H1 (cell line): ENCODE data around the gene SLC48A1. TPM values are rescaled to one million over a fixed set of nuclear protein-coding genes. Genes with fewer than 3 reads are reported as not detected.

Experiments
- CTCF ChIA-PET: fragments of 300-600 bp; sonication (Branson Sonifier 250); formaldehyde crosslinking; loops from one replicate; lab custom pipeline; 2021; ENCODE audit not compliant: partially characterized antibody; lab: Charles Lee
- POLR2A ChIA-PET: fragments of 300-600 bp; sonication (Branson Sonifier 250); formaldehyde crosslinking; loops from one replicate; lab custom pipeline; 2021; ENCODE audit warnings: inconsistent platforms; ENCODE audit not compliant: partially characterized antibody; lab: Charles Lee
- DNase-seq, 2 experiments: peaks; one replicate each; pipeline versions ENCODE4 v3.0.0 to v3.0.0-alpha.2; 2010 to 2022; ENCODE audit warnings: low spot score in 2 of 2, low read depth in 1 of 2, mixed read lengths in 1 of 2
- FAIRE-seq: peaks from 2 replicates; lab custom pipeline; 2011; peaks lifted over from hg19 to GRCh38; lab: Jason Lieb, UNC
- H2AFZ ChIP-seq: 2 replicates; pipeline ENCODE4 v1.8.1; 2012; ENCODE audit warnings: low read length, inconsistent platforms
- H2AK5ac ChIP-seq: 2 replicates; pipeline ENCODE4 v1.6.1; 2013; ENCODE audit warnings: low read depth, low read length
- H2BK120ac ChIP-seq: replicated peaks from 2 replicates; pipeline ENCODE3; 2013; ENCODE audit warnings: low read depth, low read length, inconsistent platforms
- H2BK12ac ChIP-seq: 2 replicates; pipeline ENCODE4 v1.6.1; 2013; ENCODE audit warnings: low read depth, low read length
- H2BK15ac ChIP-seq: 2 replicates; pipeline ENCODE4 v1.6.1; 2013; ENCODE audit warnings: low read length
- H2BK20ac ChIP-seq: 2 replicates; pipeline ENCODE4 v1.6.1; 2013; ENCODE audit warnings: low read length
- H2BK5ac ChIP-seq: 2 replicates; pipeline ENCODE4 v1.6.1; 2013; ENCODE audit warnings: low read depth, low read length
- H3K14ac ChIP-seq: 2 replicates; pipeline ENCODE4 v1.6.1; 2013; ENCODE audit warnings: inconsistent platforms; ENCODE audit not compliant: insufficient read length
- H3K18ac ChIP-seq: 2 replicates; pipeline ENCODE4 v1.6.1; 2013; ENCODE audit warnings: low read length; ENCODE audit errors: extremely low read depth
- H3K23ac ChIP-seq: 2 replicates; pipeline ENCODE4 v1.6.1; 2013; ENCODE audit warnings: inconsistent platforms; ENCODE audit not compliant: insufficient read length
- H3K23me2 ChIP-seq: 2 replicates; pipeline ENCODE4 v1.6.1; 2013; ENCODE audit warnings: low read depth, low read length
- H3K27ac ChIP-seq: 2 replicates; pipeline ENCODE4 v1.6.1; 2011; ENCODE audit warnings: low read depth, low read length, inconsistent platforms
- H3K27me3 ChIP-seq, 4 experiments: replicated peaks in 1 of 4; 1 replicate in 1 of 4; 2 replicates in 3 of 4; pipeline versions ENCODE4 v1.6.1 to v1.8.1; 2011 to 2013; ENCODE audit warnings: low read length in 3 of 4, mild to moderate bottlenecking in 3 of 4, inconsistent platforms in 2 of 4, mixed read lengths in 2 of 4, moderate library complexity in 1 of 4; ENCODE audit not compliant: control insufficient read depth in 3 of 4, insufficient read depth in 3 of 4; ENCODE audit errors: extremely low read depth in 1 of 4
- H3K36me3 ChIP-seq, 4 experiments: 2 replicates each; pipeline versions ENCODE4 v1.6.1 to v1.8.1; 2011 to 2013; ENCODE audit warnings: mild to moderate bottlenecking in 4 of 4, low read length in 3 of 4, moderate library complexity in 2 of 4, control low read depth in 1 of 4, inconsistent platforms in 1 of 4; ENCODE audit not compliant: insufficient read depth in 4 of 4, control insufficient read depth in 2 of 4
- H3K4ac ChIP-seq: replicated peaks from 2 replicates; pipeline ENCODE3; 2013; ENCODE audit warnings: low read length, low read depth, mixed read lengths, inconsistent platforms; ENCODE audit not compliant: insufficient read length
- H3K4me1 ChIP-seq, 4 experiments: replicated peaks in 1 of 4; 1 replicate in 1 of 4; 2 replicates in 3 of 4; pipeline versions ENCODE4 v1.6.1 to v1.8.1; 2011 to 2013; ENCODE audit warnings: low read length in 3 of 4, inconsistent platforms in 2 of 4, mixed read lengths in 1 of 4; ENCODE audit not compliant: insufficient read depth in 4 of 4, control insufficient read depth in 3 of 4
- H3K4me2 ChIP-seq, 2 experiments: 2 replicates each; pipeline versions ENCODE4 v1.6.1 to v1.8.1; 2011 to 2013; ENCODE audit warnings: low read depth in 2 of 2, low read length in 2 of 2, control low read depth in 1 of 2, inconsistent platforms in 1 of 2, mild to moderate bottlenecking in 1 of 2; ENCODE audit not compliant: insufficient read depth in 1 of 2
- H3K4me3 ChIP-seq, 4 experiments: fragments of 200-600, 300-600 bp in 1 of 4; sonication (generic), shearing (Covaris generic), sonication (Bioruptor Twin) in 1 of 4; 2 replicates each; pipeline versions ENCODE4 v1.5.1 to v1.8.1; 2011 to 2016; ENCODE audit warnings: low read length in 4 of 4, low read depth in 3 of 4, control low read depth in 2 of 4, inconsistent platforms in 2 of 4, mild to moderate bottlenecking in 2 of 4, mixed read lengths in 1 of 4, moderate library complexity in 1 of 4; ENCODE audit not compliant: insufficient read depth in 2 of 4; ENCODE audit errors: extremely low read depth in 1 of 4
- H3K56ac ChIP-seq: replicated peaks from 2 replicates; pipeline ENCODE3; 2013; ENCODE audit warnings: low read depth, mild to moderate bottlenecking, mixed read lengths, low read length, inconsistent platforms; ENCODE audit not compliant: insufficient read length
- H3K79me1 ChIP-seq: 2 replicates; pipeline ENCODE4 v1.6.1; 2013; ENCODE audit warnings: low read depth, low read length, control low read depth
- H3K79me2 ChIP-seq, 2 experiments: 2 replicates each; pipeline versions ENCODE4 v1.6.1 to v1.8.1; 2012 to 2013; ENCODE audit warnings: low read length in 2 of 2, mild to moderate bottlenecking in 2 of 2, inconsistent platforms in 1 of 2; ENCODE audit not compliant: insufficient read depth in 2 of 2, control insufficient read depth in 1 of 2
- H3K9ac ChIP-seq, 4 experiments: replicated peaks in 1 of 4; 1 replicate in 1 of 4; 2 replicates in 3 of 4; pipeline versions ENCODE4 v1.6.1 to v1.8.1; 2011 to 2013; ENCODE audit warnings: low read depth in 3 of 4, low read length in 3 of 4, control low read depth in 2 of 4, mild to moderate bottlenecking in 2 of 4, moderate library complexity in 2 of 4, inconsistent platforms in 1 of 4; ENCODE audit errors: extremely low read depth in 1 of 4
- H3K9me3 ChIP-seq, 2 experiments: 2 replicates each; pipeline versions ENCODE4 v1.6.1 to v1.8.1; 2012 to 2013; ENCODE audit warnings: mild to moderate bottlenecking in 2 of 2, moderate library complexity in 2 of 2, control low read depth in 1 of 2, inconsistent platforms in 1 of 2, low read depth in 1 of 2, low read length in 1 of 2, mixed read lengths in 1 of 2; ENCODE audit not compliant: insufficient read depth in 2 of 2
- H4K20me1 ChIP-seq, 2 experiments: replicated peaks in 1 of 2; 2 replicates each; pipeline versions ENCODE3 to v1.8.1; 2011 to 2013; ENCODE audit warnings: inconsistent platforms in 2 of 2, low read length in 2 of 2, mild to moderate bottlenecking in 1 of 2; ENCODE audit not compliant: insufficient read depth in 2 of 2, control insufficient read depth in 1 of 2
- H4K5ac ChIP-seq: 2 replicates; pipeline ENCODE4 v1.6.1; 2013; ENCODE audit warnings: low read length, low read depth, mixed read lengths, inconsistent platforms; ENCODE audit not compliant: insufficient read length
- H4K8ac ChIP-seq: 2 replicates; pipeline ENCODE4 v1.8.0; 2013; ENCODE audit warnings: mild to moderate bottlenecking, moderate library complexity, low read length, inconsistent platforms; ENCODE audit not compliant: insufficient read depth; ENCODE audit errors: extremely low read depth
- H4K91ac ChIP-seq: replicated peaks from 2 replicates; pipeline ENCODE3; 2013; ENCODE audit warnings: low read length, mixed read lengths, inconsistent platforms; ENCODE audit not compliant: insufficient read length
- EP300 ChIP-seq, 2 experiments: IDR thresholded peaks; 1 replicate in 1 of 2; 2 replicates in 1 of 2; pipeline ENCODE4 v1.6.1; 2011 to 2012; ENCODE audit warnings: low read depth in 2 of 2, low read length in 2 of 2, mild to moderate bottlenecking in 2 of 2, borderline replicate concordance in 1 of 2, inconsistent platforms in 1 of 2, moderate library complexity in 1 of 2
- GABPA ChIP-seq: IDR thresholded peaks from 2 replicates; pipeline ENCODE4 v1.6.1; 2011; ENCODE audit warnings: mild to moderate bottlenecking, low read length, moderate library complexity, borderline replicate concordance; ENCODE audit not compliant: insufficient read depth
- KDM5A ChIP-seq: fragments of 200-600 bp; IDR thresholded peaks from 2 replicates; pipeline ENCODE4 v1.7.1; 2012; ENCODE audit warnings: mild to moderate bottlenecking, low read length, inconsistent platforms, mixed read lengths
- NRF1 ChIP-seq: IDR thresholded peaks from 2 replicates; pipeline ENCODE4 v1.6.1; 2011; ENCODE audit warnings: mild to moderate bottlenecking, low read depth, low read length, improper control_type of control experiment
- POU5F1 ChIP-seq: IDR thresholded peaks from 2 replicates; pipeline ENCODE4 v1.6.1; 2011; ENCODE audit warnings: low read depth, mild to moderate bottlenecking, low read length, moderate library complexity
- TAF1 ChIP-seq: IDR thresholded peaks from 2 replicates; pipeline ENCODE4 v1.6.1; 2011; ENCODE audit warnings: mild to moderate bottlenecking, low read depth, low read length
- WGBS, 2 experiments: shearing (Covaris generic) in 1 of 2; methylation state at CpG; one replicate each; pipeline versions ENCODE4 v1.1.6 to v1.1.7; 2013 to 2015; ENCODE audit warnings: low lambda C conversion rate in 2 of 2, mixed read lengths in 2 of 2, inconsistent platforms in 1 of 2, low coverage in 1 of 2, missing lambda C conversion rate in 1 of 2; ENCODE audit not compliant: insufficient replicate concordance in 2 of 2, insufficient coverage in 1 of 2, insufficient read length in 1 of 2; ENCODE audit errors: extremely low coverage in 1 of 2, missing lambda C conversion rate in 1 of 2; 5-methylcytosine and 5-hydroxymethylcytosine counted together
- polyA plus RNA-seq, 7 experiments: library from polyadenylated mRNA; depleted of rRNA in 3 of 7; stranded (reverse) in 5 of 7; unstranded in 2 of 7; fragments of >200 nt in 5 of 7; fragments of 200-250 nt in 2 of 7; gene quantifications; 1 replicate in 5 of 7; 2 replicates in 1 of 7; 4 replicates in 1 of 7; pipeline versions ENCODE4 v1.2.1 to v1.2.3, GENCODE V29; 2011 to 2013; ENCODE audit warnings: missing spikeins in 2 of 7, mixed read lengths in 2 of 7
- total RNA-seq: library from RNA; stranded (reverse); fragmentation: NEBNext Ultra II Directional; extraction: Animal tissue kit (Norgen Biotek cat#: 25700); gene quantifications from 2 replicates; pipeline ENCODE4 v1.2.1, GENCODE V29; 2021
- TF ChIP-seq, protein P1 (sequence below): IDR thresholded peaks from 2 replicates; pipeline ENCODE4 v1.6.1; 2011; ENCODE audit warnings: low read depth, mild to moderate bottlenecking, low read length; ENCODE audit not compliant: insufficient read depth
- TF ChIP-seq, protein P2 (sequence below): IDR thresholded peaks from 2 replicates; pipeline ENCODE4 v1.6.1; 2012; ENCODE audit warnings: inconsistent platforms
- TF ChIP-seq, protein P3 (sequence below): IDR thresholded peaks from 2 replicates; pipeline ENCODE4 v1.6.1; 2011; ENCODE audit warnings: low read length, improper control_type of control experiment

SLC48A1 gene
- total and polyA plus RNA-seq, 2 of the 8 experiments (the other 6 are each of a cell fraction or from before 2014, with no cell fraction given): 9.5 to 14.1 TPM

DNA sequence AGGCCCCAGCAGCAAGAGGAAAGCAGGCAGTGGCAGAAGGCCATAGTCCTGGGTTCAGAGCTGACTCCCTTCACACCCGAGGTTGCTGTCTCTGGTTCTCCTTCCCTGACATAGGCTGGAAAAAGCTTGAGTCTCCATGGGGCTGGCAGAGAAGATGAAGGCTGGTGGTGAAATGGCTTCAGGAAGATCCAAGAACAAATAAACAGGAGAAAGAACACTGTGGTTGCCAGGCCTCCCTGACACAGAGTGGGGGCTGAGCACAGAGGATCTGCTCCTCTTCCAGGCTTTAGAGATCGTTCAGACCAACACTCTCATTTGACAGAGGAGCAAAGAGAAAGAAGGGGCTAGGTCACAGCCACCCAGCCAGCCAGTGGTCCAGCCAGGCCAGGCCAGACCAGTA is 32.4 kb downstream of the SLC48A1 start:
- no peak overlapping the region for H2BK5ac ChIP-seq
- peaks cover 12 to 19% of the 10 kb centered on the region in 2 experiments for H4K20me1 ChIP-seq
- ChIA-PET POLR2A (interaction anchor here (1.3 to 29.3 kb wide), 3 partner anchors 8 to 32 kb away, joined by 3 to 480 read pairs (median 11); no protein-coding TSS in a partner anchor), CTCF (interaction anchor here (1.4 to 58.8 kb wide), 5 partner anchors 9 to 63 kb away, joined by 5 to 2001 read pairs (median 127); partner anchors contain the start of gene HDAC7)
- no peak overlapping the region for H3K56ac ChIP-seq
- no peak overlapping the region for H3K23ac ChIP-seq
- no peak overlapping the region for H2AK5ac ChIP-seq
- no peak overlapping the region for H2BK20ac ChIP-seq
- H3K14ac ChIP-seq: no peak overlapping the region
- H3K9me3 ChIP-seq: no peaks in the 10 kb centered on the region
- no peak overlapping the region for H2BK15ac ChIP-seq
- 0 out of 2 replicates have a peak, but pooled peaks cover 1% of the 10 kb centered on the region for H3K23me2 ChIP-seq
- no peak overlapping the region for H3K27ac ChIP-seq
- FAIRE-seq (no peak), DNase-seq (no peak)
- H3K4me3 ChIP-seq: no peak overlapping the region
- WGBS, 2 experiments: 100% methylated on average over 2 of the region's 2 CpGs; no CpG with 5 or more reads in 1 of the 2 experiments
- no peak overlapping the region for H2BK12ac ChIP-seq
- peaks cover 0 to 94% of the 10 kb centered on the region in 2 experiments; a peak in 2 of 4 replicates for H3K79me2 ChIP-seq
- H3K27me3 ChIP-seq: no peaks in the 10 kb centered on the region
- H2AFZ ChIP-seq: no peak overlapping the region
- H4K91ac ChIP-seq: no peak overlapping the region
- no peak overlapping the region for H3K4ac ChIP-seq
- peaks cover 13% of the 10 kb centered on the region; the same call in 1 of the 2 replicates for H3K79me1 ChIP-seq
- no peak overlapping the region for H3K9ac ChIP-seq
- H2BK120ac ChIP-seq: no peak overlapping the region
- no peak overlapping the region for H4K5ac ChIP-seq
- no peak overlapping the region for H3K18ac ChIP-seq
- H3K36me3 ChIP-seq: peaks cover 0 to 2% (median 0%) of the 10 kb centered on the region in 4 experiments; a peak in 1 of 8 replicates
- H3K4me1 ChIP-seq: peaks cover 3 to 26% (median 17%) of the 10 kb centered on the region in 4 experiments
- H4K8ac ChIP-seq: no peak overlapping the region
- no peak overlapping the region for H3K4me2 ChIP-seq
- TF ChIP-seq EP300 (IDR thresholded peaks at IDR 0.05; ENCODE audit: borderline replicate concordance in 1 of 2, low read depth in 2 of 2, low read length in 2 of 2) (no peak), TAF1 (no peak), NRF1 (no peak), KDM5A (no peak), GABPA (no peak), POU5F1 (no peak)
- TF ChIP-seq, protein P1, sequence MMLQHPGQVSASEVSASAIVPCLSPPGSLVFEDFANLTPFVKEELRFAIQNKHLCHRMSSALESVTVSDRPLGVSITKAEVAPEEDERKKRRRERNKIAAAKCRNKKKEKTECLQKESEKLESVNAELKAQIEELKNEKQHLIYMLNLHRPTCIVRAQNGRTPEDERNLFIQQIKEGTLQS: no peak
- TF ChIP-seq, protein P2, sequence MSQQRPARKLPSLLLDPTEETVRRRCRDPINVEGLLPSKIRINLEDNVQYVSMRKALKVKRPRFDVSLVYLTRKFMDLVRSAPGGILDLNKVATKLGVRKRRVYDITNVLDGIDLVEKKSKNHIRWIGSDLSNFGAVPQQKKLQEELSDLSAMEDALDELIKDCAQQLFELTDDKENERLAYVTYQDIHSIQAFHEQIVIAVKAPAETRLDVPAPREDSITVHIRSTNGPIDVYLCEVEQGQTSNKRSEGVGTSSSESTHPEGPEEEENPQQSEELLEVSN: no peak
- TF ChIP-seq, protein P3, sequence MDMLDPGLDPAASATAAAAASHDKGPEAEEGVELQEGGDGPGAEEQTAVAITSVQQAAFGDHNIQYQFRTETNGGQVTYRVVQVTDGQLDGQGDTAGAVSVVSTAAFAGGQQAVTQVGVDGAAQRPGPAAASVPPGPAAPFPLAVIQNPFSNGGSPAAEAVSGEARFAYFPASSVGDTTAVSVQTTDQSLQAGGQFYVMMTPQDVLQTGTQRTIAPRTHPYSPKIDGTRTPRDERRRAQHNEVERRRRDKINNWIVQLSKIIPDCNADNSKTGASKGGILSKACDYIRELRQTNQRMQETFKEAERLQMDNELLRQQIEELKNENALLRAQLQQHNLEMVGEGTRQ: no peak
